ENCODE results near the gene HDAC11.

HDAC11 gene

DNA sequence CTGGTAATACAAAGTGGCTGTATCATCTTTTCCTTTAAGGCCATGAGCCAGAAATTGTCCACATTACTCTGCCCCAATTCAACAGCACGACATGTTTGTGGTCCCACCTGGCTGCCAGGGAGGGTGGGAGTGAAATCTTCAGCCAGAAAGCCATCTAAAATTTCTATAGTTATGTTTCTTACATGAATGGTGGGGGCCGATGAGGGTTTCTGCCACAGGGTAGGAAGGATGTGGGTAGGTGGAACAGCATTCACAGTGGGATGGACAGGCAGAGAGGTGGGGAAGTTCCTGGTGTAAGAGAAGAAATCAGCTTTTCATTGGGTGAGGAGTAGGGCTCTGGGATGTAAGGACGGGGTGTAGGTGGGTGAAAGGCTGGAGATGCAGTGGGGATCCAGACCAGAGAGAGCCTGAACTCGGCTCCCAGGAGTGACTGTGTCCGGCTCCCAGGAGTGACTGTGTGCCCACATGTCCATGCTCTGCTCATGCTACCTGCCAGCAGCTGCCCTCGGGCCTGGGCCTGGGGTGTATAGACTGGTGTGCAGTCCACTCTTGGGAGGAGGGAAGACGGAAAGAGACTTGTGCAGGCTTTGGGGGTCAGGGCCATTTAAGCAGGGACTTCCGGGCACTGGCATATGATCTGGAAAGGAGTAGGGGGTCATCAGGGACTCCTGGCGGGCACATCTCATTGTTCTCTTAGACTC lies 65.0 kb downstream of the HDAC11 start:
- no peak for DNase-seq

DNA sequence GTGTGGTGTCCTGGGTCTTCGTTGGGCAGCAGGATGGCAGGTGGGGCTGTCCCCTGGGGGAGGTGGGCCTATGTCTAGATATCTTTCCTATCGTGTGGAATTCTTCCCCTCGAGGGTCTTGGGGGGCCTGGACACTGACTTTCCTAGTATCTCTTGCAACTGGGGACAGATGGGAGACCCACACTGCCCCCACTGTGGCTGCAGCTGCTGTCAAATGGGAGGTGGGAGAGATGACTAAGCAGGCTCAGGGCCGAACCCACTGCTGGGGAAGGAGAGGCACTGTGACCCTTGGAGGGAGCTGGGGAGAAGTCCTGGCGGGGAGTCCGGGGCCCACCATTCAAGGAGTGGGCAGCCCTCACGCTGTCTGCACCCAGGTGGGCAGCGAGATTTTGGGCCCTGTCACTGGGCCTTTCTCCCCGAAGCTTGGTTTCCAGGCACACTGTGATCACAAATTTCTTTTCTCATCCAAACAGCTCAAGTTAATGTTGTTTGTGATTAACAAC lies 65.9 kb downstream of the HDAC11 start:
- DNase-seq: no peak

DNA sequence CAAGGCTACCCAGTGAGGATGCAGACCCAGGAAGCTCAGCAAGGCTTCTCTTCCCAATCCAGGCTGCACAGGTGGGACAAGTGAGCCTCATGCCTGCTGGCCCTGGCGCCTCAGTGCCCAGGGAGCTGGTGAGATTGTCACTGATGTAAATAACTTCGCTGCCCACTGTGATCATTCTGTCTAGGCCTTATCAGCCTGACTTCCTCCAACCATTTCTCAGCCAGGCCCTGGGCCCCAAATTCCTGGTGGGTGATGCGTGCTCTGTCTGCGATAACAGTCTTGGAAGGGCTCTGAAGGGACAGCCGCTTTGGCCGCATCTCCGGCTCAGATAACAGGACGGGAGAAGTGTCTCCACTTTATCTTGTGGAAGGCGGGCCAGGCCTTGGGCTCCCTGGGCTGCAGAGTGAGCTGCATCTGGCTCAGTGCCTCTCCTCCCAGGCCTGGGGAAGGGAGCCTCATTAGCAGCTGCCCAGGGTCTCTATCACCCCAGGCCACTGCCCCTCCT lies 66.6 kb downstream of the HDAC11 start:
- DNase-seq: no peak

DNA sequence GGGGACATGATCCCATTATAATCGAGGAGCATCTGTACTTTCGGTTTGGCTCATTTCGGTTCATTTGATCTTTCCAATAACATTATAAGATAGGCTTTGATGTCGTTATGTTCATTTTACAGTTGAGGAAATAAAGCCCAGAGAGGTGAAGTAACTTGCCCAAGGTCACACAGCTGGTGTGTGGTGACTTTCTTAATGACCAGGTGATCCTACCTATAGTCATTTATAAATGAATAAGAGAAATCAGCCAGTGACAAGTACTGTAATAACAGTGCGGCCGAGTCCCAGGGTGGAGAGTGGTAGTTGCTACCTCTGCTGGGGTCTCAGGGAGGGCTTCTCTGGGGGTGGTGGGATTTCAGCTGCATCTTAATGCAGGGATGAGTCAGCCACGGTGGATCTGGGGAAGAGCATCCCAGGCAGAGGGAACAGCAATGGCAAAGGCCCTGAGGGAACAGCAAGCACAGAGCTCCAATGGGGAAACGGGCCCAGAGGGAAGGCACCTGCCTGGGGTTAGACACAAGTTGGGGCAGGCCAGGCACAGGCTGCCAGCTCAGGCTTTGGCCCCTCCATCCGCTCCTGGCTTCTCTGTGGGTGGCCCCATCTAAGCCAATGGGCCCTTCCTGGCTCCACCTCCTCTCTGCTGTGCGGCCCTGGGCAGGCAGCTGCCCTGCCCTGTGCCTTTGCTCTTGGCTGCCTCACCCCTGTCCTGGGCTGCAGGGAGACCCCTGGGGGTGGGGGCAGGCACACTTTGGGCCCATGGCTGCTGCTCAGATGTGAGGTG lies 67.7 kb downstream of the HDAC11 start:
- no peak for DNase-seq

DNA sequence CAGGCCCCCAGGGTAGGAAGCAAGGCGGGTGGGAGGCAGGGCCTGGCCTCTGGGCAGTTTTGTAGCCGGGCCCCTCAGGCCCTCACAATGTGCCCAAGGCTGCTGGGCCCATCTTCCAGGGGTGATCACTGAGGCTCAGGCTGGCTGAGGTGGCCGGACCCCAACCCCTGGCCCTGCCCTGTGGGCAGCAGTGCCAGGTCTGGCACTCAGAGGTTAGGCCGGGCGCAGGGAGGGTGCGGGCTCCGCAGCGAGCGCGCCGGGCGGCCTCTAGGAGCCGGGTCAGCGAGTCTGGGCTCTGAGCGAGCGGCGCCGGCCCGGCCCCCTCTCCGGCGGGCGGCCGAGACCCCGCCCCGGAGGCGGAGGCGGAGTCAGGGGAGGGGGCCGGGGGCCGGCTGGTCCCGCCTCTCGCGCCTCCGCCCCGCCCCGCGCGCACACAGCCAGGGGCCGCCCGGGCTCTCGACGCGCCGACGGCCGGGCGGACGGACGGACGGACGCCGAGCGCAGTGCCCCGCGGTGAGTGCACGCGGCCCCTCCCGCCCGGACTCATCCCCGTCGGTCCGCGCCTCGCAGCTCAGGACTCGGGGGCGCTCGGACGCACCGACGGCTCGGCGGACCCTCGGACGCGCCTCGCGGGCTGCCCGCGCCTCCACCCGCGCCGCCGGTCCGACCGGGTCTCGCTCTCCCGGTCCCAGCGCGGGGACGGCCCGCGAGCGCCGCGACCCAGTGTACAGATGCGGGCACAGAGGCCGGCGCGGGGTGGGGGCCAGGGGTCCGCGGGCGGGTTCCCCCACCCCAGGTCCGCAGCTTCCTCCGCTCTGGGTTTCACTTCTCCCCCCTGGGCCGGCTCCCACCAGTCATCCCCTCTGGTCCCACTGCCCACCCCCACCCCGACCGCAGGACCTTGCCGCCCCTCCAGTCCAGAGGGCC lies 68.9 kb downstream of the HDAC11 start, which contains the start of gene FBLN2:
TSS of gene FBLN2 (plus strand) at position 430 of the 927 bp plus-strand sequence. CDS start 21,231 bp downstream, outside the sequence.
- DNase-seq: peak in 1 of 2 experiments; percentile 16

DNA sequence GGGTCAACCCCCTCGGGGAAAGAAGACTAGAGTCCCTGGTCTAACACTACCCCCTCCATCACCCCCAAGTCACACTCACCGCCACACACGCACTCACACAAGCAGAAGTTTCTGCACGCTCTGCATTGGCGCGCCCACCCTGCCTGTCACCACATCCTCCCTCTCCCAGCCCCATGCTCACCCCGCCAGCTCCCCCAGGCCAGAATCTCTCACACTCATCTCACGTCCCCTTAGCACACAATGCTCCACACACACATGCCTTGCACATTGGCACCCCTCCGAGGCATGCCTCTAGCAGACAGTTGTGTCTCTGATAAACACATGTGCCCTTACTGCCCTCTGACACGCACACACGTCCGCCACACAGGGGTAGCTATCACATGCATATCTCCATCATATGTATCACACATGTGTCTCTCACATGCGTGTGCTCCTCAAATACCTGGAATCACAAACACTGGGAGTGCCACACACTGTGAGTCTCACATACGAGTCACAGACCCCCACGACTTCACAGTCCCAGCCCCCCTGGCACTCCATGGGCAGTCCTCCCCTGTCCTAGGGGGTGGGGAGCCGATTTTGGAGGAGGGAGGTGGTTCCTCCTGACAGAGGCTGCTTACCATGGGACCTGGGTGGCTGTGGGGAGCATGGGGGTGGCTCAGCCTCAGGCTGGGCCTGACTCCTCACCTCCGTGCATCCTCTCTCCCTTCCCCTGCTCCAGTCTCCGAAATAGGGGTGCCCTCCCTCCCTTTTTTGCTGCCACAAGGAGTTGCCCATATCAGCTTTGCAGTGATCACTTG lies 69.7 kb downstream of the HDAC11 start:
- DNase-seq: no peak

DNA sequence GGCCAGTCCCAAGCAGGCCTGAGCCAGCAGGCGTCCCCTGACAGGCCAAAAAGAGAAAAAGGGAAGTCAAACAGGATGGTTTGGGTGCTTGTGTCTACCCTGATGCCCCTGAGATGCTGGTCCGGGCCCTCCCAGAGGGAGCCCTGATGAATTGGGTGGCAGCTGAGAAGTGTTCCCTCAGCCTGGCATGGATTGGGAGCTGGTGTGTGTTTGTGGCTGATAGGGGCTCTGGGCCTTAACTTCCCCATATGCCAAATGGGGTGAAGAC lies 70.3 kb downstream of the HDAC11 start:
- no peak for DNase-seq

DNA sequence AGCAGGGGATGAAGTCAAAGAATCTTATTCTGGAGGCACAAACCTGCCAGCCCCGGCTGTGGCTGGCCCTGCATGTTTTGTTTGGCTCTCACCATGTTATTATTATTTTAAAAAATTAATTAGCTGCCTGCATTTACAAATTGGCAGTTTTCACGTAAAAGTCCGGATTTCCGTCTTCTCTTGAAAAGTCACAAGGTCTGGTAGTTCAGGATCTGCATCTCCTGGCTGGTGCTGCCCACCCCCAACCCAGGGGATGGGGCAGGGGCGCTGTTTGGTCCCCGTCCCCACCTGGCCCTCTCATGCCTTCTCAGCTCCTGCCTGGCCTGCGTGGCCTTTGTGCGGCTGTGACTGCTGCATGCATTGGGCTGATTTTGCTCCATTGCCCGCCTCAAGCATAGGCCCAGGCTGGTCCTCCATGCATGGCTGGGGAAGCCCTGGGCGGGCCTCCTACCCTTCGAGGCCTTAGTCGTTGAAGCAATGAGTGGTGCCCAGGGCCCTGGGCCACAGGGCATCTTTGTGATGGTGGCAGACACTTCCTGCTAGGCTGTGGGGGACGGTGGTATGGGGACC lies 70.8 kb downstream of the HDAC11 start:
- DNase-seq: no peak

DNA sequence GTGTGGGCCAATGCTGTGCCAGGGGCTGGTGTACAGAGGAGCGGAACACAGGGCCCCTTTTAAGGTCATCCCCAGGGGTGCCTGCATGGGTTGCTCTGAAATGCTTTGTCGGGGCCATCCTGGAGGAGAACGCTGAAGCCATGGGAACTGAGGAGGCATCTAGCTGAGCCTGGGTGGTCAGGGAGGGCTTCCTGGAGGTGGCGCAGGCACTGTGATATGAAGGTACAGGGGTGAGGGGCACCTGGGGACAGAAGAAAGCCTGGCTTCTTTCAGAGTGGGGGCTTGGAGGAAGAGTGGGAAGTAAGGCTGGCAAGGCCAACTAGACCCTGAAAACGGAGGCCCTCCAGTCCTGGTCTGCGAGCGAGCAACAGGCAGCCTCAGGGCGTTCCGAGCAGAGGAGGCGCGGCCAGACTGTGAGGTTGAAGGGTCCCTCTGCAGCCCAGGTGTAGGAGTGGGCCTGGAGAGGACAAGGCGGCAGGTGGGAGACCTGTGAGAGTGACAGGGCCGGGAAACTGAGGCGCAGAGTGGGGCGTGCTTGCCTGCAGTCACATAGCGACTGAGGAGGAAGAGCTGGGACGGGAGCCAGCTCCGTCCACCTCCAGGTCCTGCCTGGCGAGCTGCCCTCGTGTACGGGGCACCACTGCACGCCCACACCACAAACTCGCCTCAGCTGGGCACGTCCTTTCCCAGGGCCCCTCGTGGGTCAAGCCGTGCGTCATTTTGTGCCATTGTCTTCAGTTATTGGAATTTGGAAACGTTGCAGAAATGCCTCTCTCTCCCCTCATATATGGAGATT lies 72.9 kb downstream of the HDAC11 start:
- DNase-seq: no peak

DNA sequence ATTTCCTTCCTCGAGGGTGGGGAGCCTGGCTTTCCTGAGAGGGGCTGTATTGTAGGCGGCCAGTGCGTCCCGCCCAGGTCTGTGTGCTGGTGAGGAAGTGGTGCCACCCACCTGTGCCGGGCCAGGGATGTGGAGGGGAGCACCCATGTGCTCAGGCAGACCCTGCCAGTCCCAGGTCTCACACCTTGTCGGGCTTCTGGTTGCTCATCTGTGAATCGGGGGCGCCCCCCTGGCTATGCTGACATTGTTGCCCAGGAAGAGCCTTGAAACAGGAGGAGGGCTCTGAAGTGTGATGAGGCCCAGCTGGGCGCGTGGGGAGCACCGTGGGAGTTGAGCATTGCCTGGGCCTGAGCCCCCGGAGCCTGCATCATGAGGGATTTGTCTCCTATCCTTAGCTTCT lies 73.6 kb downstream of the HDAC11 start:
- DNase-seq: no peak

DNA sequence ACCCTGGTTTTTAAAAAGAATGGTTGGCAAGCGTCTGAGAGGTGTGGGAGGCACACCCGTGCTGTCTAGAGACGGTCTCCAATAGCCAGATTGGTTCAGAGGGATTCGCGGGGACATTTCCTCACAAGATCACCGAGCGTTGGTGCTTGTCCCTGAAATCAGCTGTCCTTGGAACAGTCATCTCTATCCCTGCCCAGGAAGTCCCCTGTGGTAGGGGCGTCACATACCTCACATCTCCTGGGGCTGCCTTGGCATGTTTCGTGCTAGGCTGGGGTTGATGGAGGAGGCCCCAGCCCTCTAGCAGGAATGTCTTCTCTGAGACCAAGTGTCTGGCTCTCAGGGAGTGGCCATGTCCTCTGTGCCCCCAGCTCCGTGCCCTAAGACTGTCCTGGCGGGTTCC lies 75.6 kb downstream of the HDAC11 start:
- DNase-seq: no peak

Data from NCI-H1930 (cell line).